NCI-H82 treated with DMSO at 0.1 percent for 48 hours (cell line): ENCODE data around the gene PFN2.
A peak's percentile ranks its signal among the peaks of the same experiment; 100 is the strongest.
"Not testable (repeated sequence)": the region's sequence is repeated elsewhere in the genome, so short reads cannot be mapped to it uniquely, and the experiment has no call there.

Source experiments
- DNase-seq: peaks from one replicate; lab custom pipeline; 2025; ENCODE audit not compliant: unreplicated experiment; lab: John Stamatoyannopoulos, UW

Gene PFN2

GRCh38 chr3:149970716-149971402, at the start of gene PFN2:
Gene PFN2 (minus strand): TSS chr3:149970895. CDS start chr3:149970856, 39 bp downstream.
- peak; percentile 69 for DNase-seq

DNA sequence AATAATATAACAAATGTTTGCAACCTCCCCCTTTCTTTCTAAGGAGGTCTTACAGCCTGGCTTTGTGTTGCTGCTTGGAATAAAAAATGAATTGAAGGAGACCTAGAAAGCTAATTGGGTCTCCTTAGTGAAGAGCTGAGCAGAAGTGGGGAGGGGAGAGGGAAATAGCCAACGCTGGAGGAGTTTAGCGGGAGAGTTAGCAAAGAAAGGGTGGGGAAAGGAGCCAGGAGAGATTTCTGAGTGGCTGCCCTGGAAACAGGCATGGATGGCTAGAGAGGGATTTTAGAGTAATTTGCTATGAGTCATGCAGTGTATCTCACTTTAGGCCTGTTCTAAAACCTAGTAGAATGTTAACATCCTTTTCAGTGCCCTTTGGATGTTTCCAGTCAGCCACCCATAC, 45.2 kb upstream of the PFN2 start:
- DNase-seq: no peak

DNA sequence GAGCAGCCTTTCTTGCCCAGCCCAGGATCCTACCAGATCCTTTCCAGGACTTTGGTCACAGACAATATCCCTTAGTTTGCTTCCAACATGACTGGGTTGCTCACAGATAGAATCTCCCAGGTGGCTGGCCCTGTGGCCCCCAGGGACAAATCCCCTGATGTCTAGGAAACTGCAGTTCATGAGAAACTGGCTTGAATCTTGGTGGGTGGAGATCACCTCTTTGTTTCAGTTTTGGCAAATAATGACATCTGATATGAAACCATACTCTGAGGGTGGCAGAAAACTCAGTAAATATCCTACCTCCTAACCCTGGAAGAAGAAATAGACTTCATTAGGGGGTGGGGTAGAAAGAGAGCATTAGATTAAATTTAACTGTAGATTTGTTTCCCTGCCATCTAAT, 44.1 kb upstream of the PFN2 start:
- DNase-seq: no peak

DNA sequence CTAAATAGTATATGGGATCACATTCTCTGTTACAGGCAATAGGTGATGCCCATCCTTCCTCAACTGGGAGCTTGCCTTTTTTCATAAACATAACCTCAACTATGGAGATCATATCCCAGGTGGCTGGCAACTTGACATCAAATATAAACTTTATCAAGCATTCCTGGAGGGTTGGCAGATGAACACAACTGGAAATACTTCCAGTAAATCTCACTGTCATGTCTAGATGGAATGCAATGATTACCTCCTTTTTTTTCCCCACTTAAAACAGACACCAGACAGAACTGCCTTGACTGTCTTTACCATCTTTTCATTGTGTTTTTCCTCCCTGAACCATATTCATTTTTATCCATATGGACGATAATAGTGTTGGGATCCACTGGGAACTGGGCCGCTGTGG, 43.1 kb upstream of the PFN2 start:
- DNase-seq: no peak

GRCh38 chr3:150006794-150007193, 36.1 kb upstream of the PFN2 start:
- DNase-seq: no peak

DNA sequence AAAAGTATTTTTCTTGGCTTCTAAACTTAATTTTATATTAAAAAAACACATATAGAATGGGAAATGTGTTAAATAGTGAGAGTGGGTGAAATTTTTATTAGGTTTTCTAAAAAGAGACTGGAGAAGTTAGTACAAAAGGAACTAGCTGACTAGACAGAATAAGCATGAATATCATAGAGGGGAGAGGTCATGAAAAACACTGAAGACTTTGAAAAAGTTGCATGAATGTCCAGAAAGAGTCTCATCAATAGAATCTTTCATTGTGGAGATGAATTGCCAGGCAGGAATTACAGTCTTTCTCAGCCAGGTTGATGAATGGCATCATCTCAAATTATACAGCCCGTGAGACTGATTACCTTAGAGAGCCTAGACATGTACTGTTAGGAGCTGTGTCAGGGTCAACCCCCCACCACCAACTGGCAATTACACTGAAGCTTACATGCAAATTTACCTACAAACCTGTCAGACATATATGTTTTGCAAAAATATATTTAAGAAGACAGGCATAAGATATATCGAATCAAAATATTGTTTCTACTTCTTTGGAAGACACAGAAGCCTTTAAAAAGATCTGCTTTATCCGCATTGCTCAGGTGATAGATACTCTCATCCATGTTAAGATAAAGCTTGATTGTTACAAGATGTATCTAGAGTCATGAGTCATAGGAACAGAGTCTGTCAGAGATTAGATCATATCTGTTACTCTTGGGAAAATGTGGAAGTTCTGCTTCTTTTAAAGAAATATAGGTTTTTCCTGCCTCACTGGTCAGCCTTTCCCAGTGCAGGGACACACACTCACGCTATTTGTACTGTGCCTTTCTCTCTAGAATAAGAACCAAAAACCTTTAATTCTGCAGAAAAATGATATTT, 34.8 kb upstream of the PFN2 start:
- no peak for DNase-seq

GRCh38 chr3:150000641-150001040, 29.9 kb upstream of the PFN2 start:
- no peak for DNase-seq

GRCh38 chr3:149999421-149999820, 28.7 kb upstream of the PFN2 start:
- DNase-seq: no peak

DNA sequence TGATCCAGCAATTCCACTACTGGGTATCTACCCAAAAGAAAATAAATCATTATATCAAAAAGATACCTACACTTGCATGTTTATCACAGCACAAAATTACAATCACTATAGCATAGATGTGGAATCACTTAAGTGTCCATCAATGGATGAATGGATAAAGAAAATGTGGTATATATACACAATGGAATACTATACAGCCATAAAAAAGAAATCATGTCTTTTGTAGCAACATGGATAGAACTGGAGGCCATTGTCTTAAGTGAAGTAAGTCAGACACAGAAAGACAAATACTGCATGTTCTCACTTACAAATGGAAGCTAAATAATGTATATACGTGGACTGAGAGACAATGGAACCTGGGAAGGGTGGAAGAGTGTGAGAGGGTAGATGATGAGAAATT, 28.3 kb upstream of the PFN2 start:
- DNase-seq: no peak

GRCh38 chr3:149992416-149993058, 21.8 kb upstream of the PFN2 start:
- no peak for DNase-seq

DNA sequence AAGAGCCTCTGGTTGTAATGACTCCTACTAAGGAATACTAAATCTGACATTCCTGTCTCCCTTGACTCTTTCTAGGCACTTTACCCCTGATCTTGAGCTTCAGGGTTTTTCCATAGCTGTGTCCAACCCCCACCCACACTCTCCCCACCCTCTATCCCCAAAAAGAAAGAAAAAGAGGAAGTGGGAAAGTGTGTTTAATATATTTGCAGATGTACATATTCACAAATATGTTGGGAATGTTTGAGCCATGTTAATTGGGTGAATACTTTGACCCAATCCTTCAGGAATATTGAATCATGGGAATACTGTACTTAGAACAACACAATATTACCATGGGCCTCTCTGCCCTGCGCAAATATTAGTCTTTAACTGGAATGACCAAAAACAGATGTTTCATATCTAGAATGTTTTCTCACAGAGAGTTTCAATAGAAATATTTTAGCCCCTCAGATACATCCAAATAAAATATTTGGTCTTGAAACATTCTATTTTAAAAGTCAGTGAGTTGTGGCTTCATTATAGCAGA, 19.8 kb upstream of the PFN2 start:
- DNase-seq: no peak

GRCh38 chr3:149989307-149989706, 18.6 kb upstream of the PFN2 start:
- DNase-seq: no peak

DNA sequence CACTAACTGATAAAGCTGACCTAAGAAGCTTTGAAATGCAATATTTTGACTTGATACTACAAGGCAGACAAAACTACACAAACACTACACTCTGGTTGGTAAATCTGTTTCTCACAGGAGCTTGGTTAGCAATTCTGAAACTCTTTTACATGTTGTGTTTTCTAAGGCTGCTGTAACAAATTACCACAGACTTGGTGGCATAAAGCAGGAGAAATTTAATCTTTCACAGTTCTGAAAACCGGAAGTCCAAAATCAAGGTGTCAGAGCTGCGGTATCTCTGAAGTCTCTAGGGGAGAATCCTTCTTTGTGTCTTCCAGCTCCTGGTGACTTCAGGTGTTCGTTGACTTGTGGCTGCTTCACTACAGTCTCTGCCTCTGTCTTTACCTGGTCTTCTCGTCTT, 12.9 kb upstream of the PFN2 start:
- DNase-seq: no peak

- DNase-seq: not testable (repeated sequence)
Measured at GRCh38 chr3:149983053-149983452, 12.4 kb upstream of the PFN2 start.

DNA sequence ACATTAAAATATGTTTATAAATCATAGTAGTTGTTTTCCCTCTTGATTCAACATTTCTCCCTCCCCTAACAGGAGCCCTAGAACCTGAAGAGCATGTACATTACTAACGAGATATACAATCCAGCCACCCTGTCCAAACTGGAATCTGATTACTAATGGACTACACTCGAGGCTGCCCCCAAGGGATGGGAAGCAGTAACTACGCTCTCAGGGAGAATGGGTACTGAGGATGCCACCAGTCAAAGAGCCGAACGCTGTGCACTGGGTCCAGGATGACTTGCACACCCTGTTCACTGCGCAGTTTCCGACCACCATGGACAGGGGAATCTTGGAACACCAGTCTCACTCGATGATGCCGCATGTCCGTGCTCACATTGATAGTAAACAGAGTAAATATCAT, 11.3 kb upstream of the PFN2 start:
- DNase-seq: not testable (repeated sequence)

- DNase-seq: no peak
Measured at GRCh38 chr3:149977386-149977785, 6.7 kb upstream of the PFN2 start.

GRCh38 chr3:149975919-149976318, 5.2 kb upstream of the PFN2 start:
- no peak for DNase-seq

DNA sequence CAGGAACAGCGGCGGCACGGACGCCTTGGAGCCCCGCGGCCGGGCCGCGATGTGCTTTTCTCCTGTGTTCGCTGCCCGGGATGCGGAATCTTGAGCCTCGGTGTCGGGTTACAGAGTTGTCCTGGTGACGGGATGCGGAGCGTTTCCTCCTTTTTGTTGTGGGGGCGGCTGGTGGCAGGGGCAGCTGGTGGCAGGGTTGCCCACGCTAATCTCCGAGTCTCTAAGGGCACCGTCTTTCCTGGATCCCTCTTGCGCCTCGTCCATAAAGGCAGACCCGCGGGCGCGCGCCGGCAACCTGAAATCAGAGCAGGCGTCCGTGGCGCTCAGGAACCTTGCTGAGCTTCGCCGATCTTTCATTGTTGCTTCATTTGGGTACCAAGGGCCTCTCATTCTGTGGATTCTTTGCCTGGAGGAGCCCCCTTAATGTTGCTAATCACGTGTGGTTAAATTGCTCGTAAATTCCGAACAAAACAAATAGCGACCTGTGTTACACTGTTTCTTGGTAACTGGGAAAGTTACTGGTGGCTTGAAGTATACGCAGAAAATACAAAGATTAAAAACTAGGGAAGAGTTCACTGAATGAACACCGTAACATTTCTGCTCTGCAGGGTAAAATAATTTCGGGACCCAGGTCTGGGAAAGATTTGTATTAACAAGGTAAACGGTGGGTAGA, 844 bp upstream of the PFN2 start:
- peak; percentile 61 for DNase-seq

DNA sequence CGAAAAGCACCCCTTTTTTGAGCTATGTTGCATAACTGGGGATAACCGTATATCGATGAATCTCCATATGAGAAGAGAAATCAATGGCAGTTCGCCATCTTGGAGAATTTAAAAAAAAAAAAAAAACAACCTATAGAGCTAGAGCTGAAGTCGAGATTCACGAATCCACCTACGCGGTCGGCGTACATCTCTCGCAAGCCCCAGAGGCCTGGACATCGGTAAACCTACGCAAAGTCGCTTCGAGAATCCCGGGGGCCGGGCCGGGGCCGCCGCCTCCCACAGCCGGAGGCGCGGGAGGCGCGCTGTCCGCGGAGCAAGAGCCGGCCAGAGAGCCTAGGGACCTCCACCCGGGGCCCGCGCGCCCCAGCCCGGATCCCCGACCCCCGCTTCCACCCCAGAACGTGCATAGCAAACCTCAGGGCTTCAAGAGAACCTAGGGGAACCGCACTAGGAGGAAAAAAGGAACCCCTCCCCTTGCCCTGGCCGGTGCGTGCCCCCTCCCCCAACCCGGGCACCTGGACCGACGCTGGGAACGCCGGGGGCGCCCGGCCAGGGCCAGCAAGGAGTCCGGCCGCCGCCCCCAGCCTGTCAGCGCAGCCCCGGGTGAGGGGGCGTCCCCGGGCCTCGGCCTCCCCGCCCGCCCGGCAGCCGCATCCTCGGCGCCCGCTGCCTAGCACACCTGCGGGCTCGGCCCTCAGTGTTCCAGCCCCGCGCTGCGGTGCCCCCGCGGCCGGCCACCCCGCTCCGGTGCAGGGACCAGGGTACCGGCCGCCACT, 567 bp downstream of the PFN2 start:
- peak; percentile 33 for DNase-seq
